ENCODE measurements around the gene ACP3.

ACP3 gene

GRCh38 chr3:132347811-132348210 lies 30.6 kb downstream of the ACP3 start:
- TF ChIP-seq CTCF (conservative IDR thresholded peaks at IDR 0.05) (no peak), ZFX (IDR thresholded peaks at IDR 0.05) (no peak)
- peak overlapping the region; percentile 50 for H3K27ac ChIP-seq

- TF ChIP-seq CTCF (conservative IDR thresholded peaks at IDR 0.05) (no peak), ZFX (IDR thresholded peaks at IDR 0.05) (no peak)
Measured at GRCh38 chr3:132348531-132348930, 31.3 kb downstream of the ACP3 start.

DNA sequence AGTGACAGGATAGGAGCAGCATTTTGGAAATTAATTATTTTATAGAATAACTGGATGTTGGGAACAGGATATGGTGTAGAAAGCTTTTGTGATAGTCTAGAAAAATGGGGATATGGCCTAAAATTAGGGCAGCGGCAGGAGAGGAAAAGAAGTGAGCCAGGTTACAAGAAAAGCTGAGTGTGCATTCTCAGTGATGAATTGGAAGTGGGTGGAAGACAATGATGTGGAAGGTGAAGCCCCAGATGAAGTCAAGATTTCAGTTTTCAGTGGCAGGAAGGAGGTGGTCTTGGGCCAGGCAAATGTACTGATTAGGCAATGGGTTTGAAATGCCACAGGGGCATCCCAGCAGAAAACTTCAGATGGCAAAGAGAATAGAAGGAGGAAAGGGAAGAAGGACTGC lies 33.6 kb downstream of the ACP3 start:
- TF ChIP-seq CTCF (conservative IDR thresholded peaks at IDR 0.05) (no peak), ZFX (IDR thresholded peaks at IDR 0.05) (no peak)
- no peak overlapping the region for H3K27ac ChIP-seq

More at GRCh38 chr3:132348531-132348930, 31.3 kb downstream of the ACP3 start:
- H3K27ac ChIP-seq = no peak overlapping the region

- H3K27ac ChIP-seq = no peak overlapping the region
- TF ChIP-seq CTCF (conservative IDR thresholded peaks at IDR 0.05) = no peak
- no peak for TF ChIP-seq ZFX (IDR thresholded peaks at IDR 0.05)
Measured at GRCh38 chr3:132351222-132351806, 34.1 kb downstream of the ACP3 start.

GRCh38 chr3:132352556-132353143 lies 35.4 kb downstream of the ACP3 start:
- no peak overlapping the region for H3K27ac ChIP-seq
- TF ChIP-seq CTCF (conservative IDR thresholded peaks at IDR 0.05) = peak; percentile 99
- no peak for TF ChIP-seq ZFX (IDR thresholded peaks at IDR 0.05)

GRCh38 chr3:132354916-132355702 lies 37.9 kb downstream of the ACP3 start:
- no peak overlapping the region for H3K27ac ChIP-seq
- no peak for TF ChIP-seq ZFX (IDR thresholded peaks at IDR 0.05)
- no peak for TF ChIP-seq CTCF (conservative IDR thresholded peaks at IDR 0.05)

- TF ChIP-seq CTCF (conservative IDR thresholded peaks at IDR 0.05) = no peak
- no peak for TF ChIP-seq ZFX (IDR thresholded peaks at IDR 0.05)
- H3K27ac ChIP-seq = no peak overlapping the region
Measured at GRCh38 chr3:132356568-132356967, 39.4 kb downstream of the ACP3 start.
